Neural progenitor cell (in vitro differentiated cells): Measurements from ENCODE around the gene TMEM256.

ENCODE experiments used
- CTCF ChIP-seq: fragments of 200-600 bp; sonication (generic); IDR thresholded peaks from 2 replicates; pipeline ENCODE4 v1.5.1; 2017; ENCODE audit warnings: antibody characterized with exemption, mild to moderate bottlenecking
- EZH2 ChIP-seq: fragments of 200-600 bp; sonication (generic); IDR thresholded peaks from 2 replicates; pipeline ENCODE4 v1.6.1; 2017; ENCODE audit warnings: antibody characterized with exemption, mild to moderate bottlenecking, moderate library complexity

- TF ChIP-seq CTCF (no peak), EZH2 (no peak)
Measured at GRCh38 chr17:7356756-7357155, 47.1 kb downstream of the TMEM256 start.
